GM18517 (cell line): ENCODE data around the gene ARHGAP22.

Experiments
- ATAC-seq: cut with Tn5 transposase; IDR thresholded peaks from one replicate; pipeline ENCODE4 v1.9.1; 2021; ENCODE audit warnings: mild to moderate bottlenecking, moderate library complexity; ENCODE audit not compliant: unreplicated experiment

ARHGAP22 gene

GRCh38 chr10:48501787-48502771 is 102.8 kb downstream of the ARHGAP22 start:
- no peak for ATAC-seq

GRCh38 chr10:48501226-48501625 is 103.6 kb downstream of the ARHGAP22 start:
- ATAC-seq, result no peak

- no peak for ATAC-seq
Measured at GRCh38 chr10:48500771-48501170, 104.1 kb downstream of the ARHGAP22 start.

GRCh38 chr10:48498940-48499510 is 105.8 kb downstream of the ARHGAP22 start:
- ATAC-seq, result no peak

- no peak for ATAC-seq
Measured at GRCh38 chr10:48497780-48498770, 106.8 kb downstream of the ARHGAP22 start.

GRCh38 chr10:48496831-48497779 is 107.8 kb downstream of the ARHGAP22 start:
- ATAC-seq, result no peak

- no peak for ATAC-seq
Measured at GRCh38 chr10:48496105-48496830, 108.6 kb downstream of the ARHGAP22 start.

- ATAC-seq, result no peak
Measured at GRCh38 chr10:48495282-48496045, 109.4 kb downstream of the ARHGAP22 start.

GRCh38 chr10:48494611-48495010 is 110.3 kb downstream of the ARHGAP22 start:
- ATAC-seq, result no peak

GRCh38 chr10:48494073-48494472 is 110.8 kb downstream of the ARHGAP22 start:
- ATAC-seq, result no peak

GRCh38 chr10:48493083-48493871 is 111.6 kb downstream of the ARHGAP22 start:
- ATAC-seq, result no peak

GRCh38 chr10:48492201-48492600 is 112.7 kb downstream of the ARHGAP22 start:
- no peak for ATAC-seq

GRCh38 chr10:48491392-48492139 is 113.3 kb downstream of the ARHGAP22 start:
- ATAC-seq, result no peak

GRCh38 chr10:48490946-48491345 is 113.9 kb downstream of the ARHGAP22 start:
- no peak for ATAC-seq

- ATAC-seq, result no peak
Measured at GRCh38 chr10:48490571-48490940, 114.3 kb downstream of the ARHGAP22 start.

GRCh38 chr10:48489099-48489498 is 115.8 kb downstream of the ARHGAP22 start:
- ATAC-seq, result no peak

- no peak for ATAC-seq
Measured at GRCh38 chr10:48487244-48487643, 117.6 kb downstream of the ARHGAP22 start.
